ENCODE measurements around the gene PXMP4.

Gene PXMP4

GRCh38 chr20:33653218-33653899 is 66.8 kb downstream of the PXMP4 start:
- no peak overlapping the region for H3K27ac ChIP-seq (ENCODE audit: extremely low read depth, low read depth, low read length)
- H3K4me3 ChIP-seq (ENCODE audit: low read depth, low read length): no peak overlapping the region
- H3K9me3 ChIP-seq (ENCODE audit: control insufficient read depth, insufficient read depth, low read depth, low read length): no peaks in the 10 kb centered on the region
- H3K4me1 ChIP-seq (ENCODE audit: control insufficient read depth, insufficient read depth, low read length): no peaks in the 10 kb centered on the region
- ChIA-PET CTCF (interaction anchor here (0.5 to 2.7 kb wide), 27 partner anchors 10 to 313 kb away, joined by 3 to 16 read pairs (median 3); partner anchors contain the start of genes ACTL10, CDK5RAP1 and PXMP4), POLR2A (interaction anchor here (0.5 to 3.5 kb wide), 4 partner anchors 10 to 165 kb away, joined by 3 to 23 read pairs (median 5); partner anchors contain the start of gene ACTL10)
- H3K36me3 ChIP-seq (ENCODE audit: control insufficient read depth in 2 of 2, insufficient read depth in 1 of 2, low read length in 2 of 2): peaks cover 0 to 23% of the 10 kb centered on the region in 2 experiments; a peak in 1 of 3 replicates
- TF ChIP-seq MYNN (tag by site-specific recombination; IDR thresholded peaks at IDR 0.05; ENCODE audit: borderline replicate concordance) (no peak), ZNF837 (tag by site-specific recombination; IDR thresholded peaks at IDR 0.05) (no peak), ZBTB1 (tag by site-specific recombination; IDR thresholded peaks at IDR 0.05) (no peak), TSHZ1 (tag by site-specific recombination; IDR thresholded peaks at IDR 0.05; ENCODE audit: borderline replicate concordance) (no peak), ZNF501 (tag by site-specific recombination; IDR thresholded peaks at IDR 0.05) (no peak), REST (tag by site-specific recombination; IDR thresholded peaks at IDR 0.05) (no peak), PRDM10 (tag by site-specific recombination; IDR thresholded peaks at IDR 0.05) (no peak), ZFHX2 (tag by site-specific recombination; conservative IDR thresholded peaks at IDR 0.05) (no peak), ZNF19 (tag by site-specific recombination; IDR thresholded peaks at IDR 0.05; ENCODE audit: low read depth) (no peak), ZBTB17 (tag by site-specific recombination; IDR thresholded peaks at IDR 0.05) (peak; percentile 41; the same call in 1 of the 2 replicates), SCRT1 (tag by site-specific recombination; IDR thresholded peaks at IDR 0.05; ENCODE audit: borderline replicate concordance) (peak; percentile 92), ZNF658 (tag by site-specific recombination; IDR thresholded peaks at IDR 0.05) (no peak), SP7 (tag by site-specific recombination; IDR thresholded peaks at IDR 0.05) (no peak; the same call in 1 of the 2 replicates), ELK4 (IDR thresholded peaks at IDR 0.05; ENCODE audit: borderline replicate concordance, low read depth, low read length) (no peak), ZNF561 (tag by site-specific recombination; IDR thresholded peaks at IDR 0.05; ENCODE audit: borderline replicate concordance) (peak; percentile 99), ZBTB8A (tag by site-specific recombination; IDR thresholded peaks at IDR 0.05) (0 out of 2 replicates have a peak, but pooled peaks have one; percentile 22), SCRT2 (tag by site-specific recombination; IDR thresholded peaks at IDR 0.05) (peak; percentile 93), ZSCAN16 (tag by site-specific recombination; IDR thresholded peaks at IDR 0.05) (no peak), ZBTB44 (tag by site-specific recombination; IDR thresholded peaks at IDR 0.05) (no peak), ZBTB20 (tag by site-specific recombination; IDR thresholded peaks at IDR 0.05) (no peak), ZNF600 (tag by site-specific recombination; IDR thresholded peaks at IDR 0.05) (peak; percentile 61), ZNF843 (tag by site-specific recombination; IDR thresholded peaks at IDR 0.05) (no peak), REPIN1 (tag by site-specific recombination; IDR thresholded peaks at IDR 0.05; ENCODE audit: low read depth) (no peak), BCL11B (tag by site-specific recombination; IDR thresholded peaks at IDR 0.05; ENCODE audit: low read depth) (no peak)

All from HEK293 (cell line).